HCT116 (cell line): ENCODE data around the gene AMHR2. TPM values are rescaled to one million over a fixed set of nuclear protein-coding genes. Genes with fewer than 3 reads are reported as not detected.

Experiments used
- ATAC-seq: fragments of 200-7000 bp; cut with Tn5 transposase; 2 replicates; pipeline ENCODE4 v1.9.1; 2020; ENCODE audit warnings: mild to moderate bottlenecking, moderate library complexity
- BruUV-seq: library from RNA; stranded (reverse); fragments of 400-500 nt; replicated peaks from 2 replicates; lab custom pipeline; 2021; lab: Mats Ljungman, UMichigan
- CTCF ChIA-PET: fragments of 300-600 bp; sonication (Branson Sonifier 250); formaldehyde crosslinking; loops from one replicate; lab custom pipeline; 2021; ENCODE audit warnings: antibody characterized with exemption; lab: Charles Lee
- POLR2A ChIA-PET: fragments of 300-600, 350-600 bp; sonication (Branson Sonifier 250); formaldehyde crosslinking; loops from one replicate; lab custom pipeline; 2021; ENCODE audit warnings: antibody characterized with exemption; lab: Charles Lee
- RAD21 ChIA-PET, 2 experiments: fragments of 300-600 bp; sonication (Branson Sonifier 250); formaldehyde crosslinking; loops; one replicate each; lab custom pipeline; 2023; ENCODE audit warnings: low total read pairs in 2 of 2; ENCODE audit not compliant: uncharacterized antibody in 2 of 2, unreplicated experiment in 2 of 2, low non-redundant PET in 1 of 2; lab: Charles Lee
- DNase-seq: peaks from one replicate; pipeline ENCODE4 v3.0.0-alpha.2; 2010; ENCODE audit warnings: low read depth, low spot score
- H2AFZ ChIP-seq: fragments of 200-600 bp; shearing (Covaris generic), sonication (generic); 2 replicates; pipeline ENCODE4 v1.6.1; 2017; ENCODE audit warnings: low read depth, mixed run types, mixed read lengths, antibody characterized with exemption, low read length; ENCODE audit not compliant: poor library complexity, severe bottlenecking
- H3K27ac ChIP-seq: 2 replicates; pipeline ENCODE4 v1.5.1; 2012; ENCODE audit warnings: low read depth, low read length
- H3K27me3 ChIP-seq: fragments of 200-600 bp; sonication (generic); 2 replicates; pipeline ENCODE4 v1.6.1; 2016; ENCODE audit warnings: mixed run types, low read length, mixed read lengths; ENCODE audit not compliant: insufficient read depth
- H3K36me3 ChIP-seq, 2 experiments: fragments of 200-500 bp in 1 of 2; fragments of 200-600 bp in 1 of 2; sonication (Bioruptor generic) in 1 of 2; sonication (generic) in 1 of 2; 2 replicates each; pipeline versions ENCODE4 v1.5.1 to v1.6.1; 2014 to 2016; ENCODE audit warnings: low read length in 2 of 2, inconsistent platforms in 1 of 2, mixed read lengths in 1 of 2, mixed run types in 1 of 2; ENCODE audit not compliant: insufficient read depth in 2 of 2, control insufficient read depth in 1 of 2
- H3K4me1 ChIP-seq, 2 experiments: fragments of 200-600 bp in 1 of 2; sonication (generic) in 1 of 2; 2 replicates each; pipeline versions ENCODE4 v1.5.1 to v1.6.1; 2012 to 2017; ENCODE audit warnings: low read length in 2 of 2, inconsistent platforms in 1 of 2, mild to moderate bottlenecking in 1 of 2, mixed read lengths in 1 of 2, mixed run types in 1 of 2, moderate library complexity in 1 of 2; ENCODE audit not compliant: insufficient read depth in 2 of 2, control insufficient read depth in 1 of 2
- H3K4me2 ChIP-seq: fragments of 200-600 bp; sonication (generic); 2 replicates; pipeline ENCODE4 v1.6.1; 2017; ENCODE audit warnings: mixed run types, low read length, mixed read lengths
- H3K4me3 ChIP-seq, 2 experiments: fragments of 200-600 bp in 1 of 2; sonication (generic) in 1 of 2; replicated peaks in 1 of 2; 2 replicates each; pipeline ENCODE4 v1.5.1; 2011 to 2016; ENCODE audit warnings: low read length in 2 of 2, control low read depth in 1 of 2, low read depth in 1 of 2, mild to moderate bottlenecking in 1 of 2, mixed read lengths in 1 of 2, mixed run types in 1 of 2
- H3K79me2 ChIP-seq: fragments of 200-600 bp; sonication (generic); 2 replicates; pipeline ENCODE4 v1.6.1; 2017; ENCODE audit warnings: mild to moderate bottlenecking, mixed run types, low read length, moderate library complexity, mixed read lengths; ENCODE audit not compliant: insufficient read depth
- H3K9ac ChIP-seq: fragments of 200-600 bp; sonication (generic); 2 replicates; pipeline ENCODE4 v1.6.1; 2016; ENCODE audit warnings: low read length, mixed read lengths
- H3K9me2 ChIP-seq: fragments of 200-600 bp; sonication (generic), shearing (Covaris generic); 2 replicates; pipeline ENCODE4 v1.6.1; 2017; ENCODE audit warnings: mixed run types, mild to moderate bottlenecking, moderate library complexity; ENCODE audit not compliant: insufficient read depth
- H3K9me3 ChIP-seq, 2 experiments: fragments of 200-500 bp in 1 of 2; fragments of 200-600 bp in 1 of 2; sonication (Bioruptor generic) in 1 of 2; sonication (generic) in 1 of 2; 2 replicates each; pipeline ENCODE4 v1.6.1; 2014 to 2017; ENCODE audit warnings: low read length in 2 of 2, mixed read lengths in 2 of 2, inconsistent platforms in 1 of 2, low read depth in 1 of 2, mild to moderate bottlenecking in 1 of 2, mixed run types in 1 of 2, moderate library complexity in 1 of 2; ENCODE audit not compliant: control insufficient read depth in 1 of 2, insufficient read depth in 1 of 2
- H4K20me1 ChIP-seq: fragments of 200-600 bp; sonication (generic), shearing (Covaris generic); 2 replicates; pipeline ENCODE4 v1.6.1; 2017; ENCODE audit warnings: mixed run types, mild to moderate bottlenecking, moderate library complexity; ENCODE audit not compliant: insufficient read depth
- CEBPB ChIP-seq: IDR thresholded peaks from 2 replicates; pipeline ENCODE4 v1.6.1; 2012; ENCODE audit warnings: low read depth
- CTCF ChIP-seq, 3 experiments: fragments of 200-600 bp in 1 of 3; sonication (generic) in 1 of 3; IDR thresholded peaks in 2 of 3; conservative IDR thresholded peaks in 1 of 3; 2 replicates each; pipeline ENCODE4 v1.5.1; 2012 to 2017; ENCODE audit warnings: low read depth in 2 of 3, low read length in 2 of 3, antibody characterized with exemption in 1 of 3, borderline replicate concordance in 1 of 3, control low read depth in 1 of 3, mild to moderate bottlenecking in 1 of 3, mixed read lengths in 1 of 3, mixed run types in 1 of 3, moderate library complexity in 1 of 3; ENCODE audit not compliant: insufficient read depth in 1 of 3
- EGR1 ChIP-seq: IDR thresholded peaks from 2 replicates; pipeline ENCODE4 v1.6.1; 2012; ENCODE audit warnings: low read depth
- ELF1 ChIP-seq: IDR thresholded peaks from 2 replicates; pipeline ENCODE4 v1.6.1; 2012; ENCODE audit warnings: low read depth, borderline replicate concordance
- EZH2phosphoT487 ChIP-seq: fragments of 200-600 bp; IDR thresholded peaks from 2 replicates; pipeline ENCODE4 v1.6.1; 2018; ENCODE audit warnings: antibody characterized with exemption, borderline replicate concordance
- FOSL1 ChIP-seq: IDR thresholded peaks from 2 replicates; pipeline ENCODE4 v1.6.1; 2012; ENCODE audit warnings: low read depth
- MAX ChIP-seq: IDR thresholded peaks from 2 replicates; pipeline ENCODE4 v1.6.1; 2012
- RAD21 ChIP-seq: IDR thresholded peaks from 2 replicates; pipeline ENCODE4 v1.6.1; 2012; ENCODE audit warnings: low read depth, mild to moderate bottlenecking
- SRF ChIP-seq: IDR thresholded peaks from 2 replicates; pipeline ENCODE4 v1.6.1; 2012; ENCODE audit warnings: low read depth
- YY1 ChIP-seq: IDR thresholded peaks from 2 replicates; pipeline ENCODE4 v1.6.1; 2011; ENCODE audit warnings: low read length, low read depth, moderate library complexity, mild to moderate bottlenecking; ENCODE audit not compliant: insufficient replicate concordance; ENCODE audit errors: extremely low read depth
- ZFX ChIP-seq: fragments of 450-650 bp; IDR thresholded peaks from 2 replicates; pipeline ENCODE4 v1.6.1; 2017
- intact Hi-C: fragments of 100-400 bp; cut with micrococcal nuclease; formaldehyde crosslinking; loops from 2 replicates; pipeline ENCODE4 v1.10.0; 2022
- total RNA-seq: library from RNA; stranded (reverse); gene quantifications from one replicate; pipeline ENCODE4 v1.2.1, GENCODE V29; 2021; ENCODE audit not compliant: unreplicated experiment

AMHR2 gene
- total RNA-seq, 1 experiment from 2014 or later: not detected

- no TSS peak for BruUV-seq
- Histone ChIP-seq H3K4me2 (no peak overlapping the region), H3K9ac (no peak overlapping the region), H3K4me1 (no peaks in the 10 kb centered on the region), H3K9me3 (no peaks in the 10 kb centered on the region), H4K20me1 (peaks cover 40% of the 10 kb centered on the region; the same call in 1 of the 2 replicates), H3K4me3 (no peak overlapping the region), H3K9me2 (no peaks in the 10 kb centered on the region), H2AFZ (no peak overlapping the region), H3K79me2 (peaks cover 99% of the 10 kb centered on the region), H3K27me3 (no peaks in the 10 kb centered on the region), H3K36me3 (peaks cover 94 to 96% of the 10 kb centered on the region in 2 experiments), H3K27ac (no peak overlapping the region)
- CTCF ChIA-PET: no interaction called here
- RAD21 ChIA-PET: no interaction called here
- TF ChIP-seq ELF1 (no peak), ZFX (no peak), FOSL1 (no peak), MAX (no peak), YY1 (no peak), RAD21 (no peak), CTCF (IDR thresholded peaks at IDR 0.05 in 2 of 3, conservative IDR thresholded peaks at IDR 0.05 in 1 of 3; ENCODE audit: borderline replicate concordance in 1 of 3, insufficient read depth in 1 of 3, low read depth in 2 of 3, low read length in 2 of 3) (no peak), EGR1 (no peak), SRF (no peak), EZH2phosphoT487 (no peak), CEBPB (no peak)
- ATAC-seq (no peak), DNase-seq (no peak)
- POLR2A ChIA-PET: no interaction called here
- intact Hi-C loops: no loop called here
These were observed 43.4 kb downstream of the AMHR2 start for GRCh38 chr12:53467082-53467481.
